ENCODE results near the gene SELENOM.

Gene SELENOM

DNA sequence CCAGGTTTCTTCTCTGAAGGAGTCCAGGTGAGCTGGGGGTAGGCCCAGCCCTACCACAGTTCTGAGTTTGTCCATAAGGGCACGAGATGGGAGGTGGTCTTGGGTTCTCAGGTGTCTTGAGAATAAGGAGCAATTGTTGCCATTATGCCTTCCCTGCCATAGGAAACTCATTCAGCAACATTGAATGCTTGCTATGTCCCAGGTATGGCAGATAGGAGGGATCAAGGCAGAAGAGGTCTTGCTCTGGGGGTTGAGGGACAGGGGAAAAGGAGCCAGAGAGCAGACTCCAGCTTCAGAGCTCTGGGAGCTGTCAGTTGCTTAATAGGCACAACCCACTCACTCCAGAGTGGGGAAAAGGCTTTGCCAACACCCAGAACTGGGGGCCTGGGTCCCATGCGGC is 4.3 kb downstream of the SELENOM start:
- H3K4me3 ChIP-seq (ENCODE audit: low read length) = no peak overlapping the region
- no peak for DNase-seq (ENCODE audit: low read depth)
- TF ChIP-seq, protein P1, sequence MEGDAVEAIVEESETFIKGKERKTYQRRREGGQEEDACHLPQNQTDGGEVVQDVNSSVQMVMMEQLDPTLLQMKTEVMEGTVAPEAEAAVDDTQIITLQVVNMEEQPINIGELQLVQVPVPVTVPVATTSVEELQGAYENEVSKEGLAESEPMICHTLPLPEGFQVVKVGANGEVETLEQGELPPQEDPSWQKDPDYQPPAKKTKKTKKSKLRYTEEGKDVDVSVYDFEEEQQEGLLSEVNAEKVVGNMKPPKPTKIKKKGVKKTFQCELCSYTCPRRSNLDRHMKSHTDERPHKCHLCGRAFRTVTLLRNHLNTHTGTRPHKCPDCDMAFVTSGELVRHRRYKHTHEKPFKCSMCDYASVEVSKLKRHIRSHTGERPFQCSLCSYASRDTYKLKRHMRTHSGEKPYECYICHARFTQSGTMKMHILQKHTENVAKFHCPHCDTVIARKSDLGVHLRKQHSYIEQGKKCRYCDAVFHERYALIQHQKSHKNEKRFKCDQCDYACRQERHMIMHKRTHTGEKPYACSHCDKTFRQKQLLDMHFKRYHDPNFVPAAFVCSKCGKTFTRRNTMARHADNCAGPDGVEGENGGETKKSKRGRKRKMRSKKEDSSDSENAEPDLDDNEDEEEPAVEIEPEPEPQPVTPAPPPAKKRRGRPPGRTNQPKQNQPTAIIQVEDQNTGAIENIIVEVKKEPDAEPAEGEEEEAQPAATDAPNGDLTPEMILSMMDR (conservative IDR thresholded peaks at IDR 0.05; ENCODE audit: low read depth, low read length) = no peak

DNA sequence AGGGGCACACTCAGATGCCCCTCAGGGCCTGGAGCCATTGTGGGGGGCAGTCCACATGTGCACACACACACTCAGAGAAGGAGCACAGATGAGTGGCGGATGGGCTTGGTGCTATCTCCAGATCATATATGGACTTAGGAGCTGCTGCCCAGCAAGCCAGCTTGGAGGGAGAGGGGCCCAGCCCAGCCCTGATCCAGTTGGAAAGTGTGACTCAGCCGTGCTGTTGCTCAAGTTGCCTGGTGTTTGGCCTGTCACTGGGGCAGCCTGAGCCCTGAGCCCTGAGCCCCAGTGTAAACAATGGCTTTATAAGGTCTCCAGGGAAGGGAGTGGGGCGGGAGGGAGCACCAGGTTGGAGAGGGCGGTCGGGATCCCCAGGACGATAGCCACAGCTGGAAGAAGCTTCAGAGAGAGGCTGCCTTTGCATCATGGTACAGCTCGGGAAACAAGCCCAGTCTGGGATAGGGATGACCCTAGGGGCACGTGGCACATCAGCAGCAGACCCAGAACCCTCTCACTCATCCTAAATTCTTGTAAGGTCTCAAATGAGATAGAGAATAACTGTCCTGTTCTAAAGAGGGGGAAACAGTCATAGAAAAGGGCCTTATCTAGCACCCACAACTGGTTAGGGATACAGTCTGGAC is 4.8 kb downstream of the SELENOM start:
- TF ChIP-seq, protein P1 (conservative IDR thresholded peaks at IDR 0.05; ENCODE audit: low read depth, low read length) = no peak
- DNase-seq (ENCODE audit: low read depth) = peak; percentile 61
- H3K4me3 ChIP-seq (ENCODE audit: low read length) = no peak overlapping the region

DNA sequence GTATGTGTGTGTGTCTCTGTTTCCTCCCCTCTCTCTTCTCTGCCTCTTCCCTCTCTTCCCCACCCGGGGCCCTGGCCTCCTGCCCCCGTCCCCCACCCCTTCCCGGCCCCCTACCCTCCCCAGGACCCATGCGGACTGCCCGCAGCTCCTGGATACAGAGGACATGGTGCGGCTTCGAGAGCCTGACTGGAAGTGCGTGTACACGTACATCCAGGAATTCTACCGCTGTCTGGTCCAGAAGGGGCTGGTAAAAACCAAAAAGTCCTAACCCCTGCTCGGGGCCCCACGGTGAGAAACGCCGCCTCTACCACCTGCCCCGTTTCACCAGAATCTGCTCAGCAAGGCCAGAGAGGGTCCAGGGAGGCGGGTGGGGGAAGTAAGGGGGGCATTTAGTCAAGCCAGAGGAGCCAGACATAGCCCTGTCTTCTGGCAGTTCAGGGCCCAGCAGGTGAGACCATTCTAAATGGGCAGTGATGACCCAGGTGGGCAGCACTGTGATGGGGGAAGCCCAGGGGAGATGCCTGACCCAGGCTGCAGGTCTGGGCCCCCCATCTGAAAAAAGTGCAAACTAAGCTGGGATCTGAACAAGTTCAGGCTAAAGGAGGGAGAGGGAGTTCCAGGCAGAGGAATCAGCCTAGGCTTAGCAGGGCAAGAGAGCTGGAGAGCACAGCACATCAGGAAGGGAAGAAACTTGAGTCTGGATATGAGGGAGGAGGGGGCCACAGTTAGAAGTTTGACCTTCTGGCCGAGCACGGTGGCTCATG is 6.4 kb downstream of the SELENOM start:
- no peak for DNase-seq (ENCODE audit: low read depth)
- no peak overlapping the region for H3K4me3 ChIP-seq (ENCODE audit: low read length)
- TF ChIP-seq, protein P1 (conservative IDR thresholded peaks at IDR 0.05; ENCODE audit: low read depth, low read length) = no peak

DNA sequence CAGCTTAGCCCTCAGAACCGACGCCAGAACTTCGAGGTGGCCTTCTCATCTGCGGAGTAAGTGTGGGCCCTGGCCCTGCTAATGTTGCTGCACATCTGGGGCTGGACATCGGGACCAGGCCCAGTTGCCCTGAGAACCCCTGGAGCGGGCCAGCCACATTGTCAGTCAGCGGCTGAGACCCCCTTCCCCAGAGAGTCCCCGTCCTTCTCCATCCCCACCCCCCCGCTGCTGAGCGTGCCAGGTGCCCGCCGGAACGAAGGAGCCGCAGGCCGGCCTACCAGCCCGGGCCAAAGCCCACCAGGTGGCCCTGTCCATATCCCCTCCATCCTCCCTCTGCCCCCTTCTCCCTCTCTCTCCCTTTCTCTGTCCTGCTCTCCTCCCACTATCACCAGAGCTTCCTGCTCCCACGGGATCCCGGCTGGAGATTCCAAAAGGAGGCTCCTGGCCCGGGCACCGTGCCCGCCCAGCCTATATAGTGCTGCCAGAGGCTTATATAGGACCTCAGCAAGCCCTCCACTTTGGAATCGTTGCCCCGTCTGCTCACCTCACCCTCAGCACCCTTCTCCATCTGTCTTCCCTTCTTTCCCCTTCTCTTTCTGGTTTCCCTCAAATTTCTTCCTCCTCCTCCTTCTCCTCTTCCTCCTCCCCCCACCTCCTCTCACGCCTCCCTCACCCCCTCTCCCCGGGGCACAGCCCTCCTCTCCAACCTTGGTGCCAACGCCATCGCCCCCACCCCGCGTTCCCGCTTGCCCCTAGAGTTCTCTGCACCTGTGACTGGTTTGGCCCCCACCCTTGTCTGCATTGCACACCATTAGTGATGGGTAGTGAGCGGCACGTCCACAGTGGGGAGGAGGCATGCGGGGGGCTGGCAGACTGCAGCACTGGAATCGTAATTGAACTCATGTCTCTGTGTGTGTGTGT is 7.3 kb downstream of the SELENOM start:
- no peak overlapping the region for H3K4me3 ChIP-seq (ENCODE audit: low read length)
- TF ChIP-seq, protein P1 (conservative IDR thresholded peaks at IDR 0.05; ENCODE audit: low read depth, low read length) = no peak
- DNase-seq (ENCODE audit: low read depth) = no peak

DNA sequence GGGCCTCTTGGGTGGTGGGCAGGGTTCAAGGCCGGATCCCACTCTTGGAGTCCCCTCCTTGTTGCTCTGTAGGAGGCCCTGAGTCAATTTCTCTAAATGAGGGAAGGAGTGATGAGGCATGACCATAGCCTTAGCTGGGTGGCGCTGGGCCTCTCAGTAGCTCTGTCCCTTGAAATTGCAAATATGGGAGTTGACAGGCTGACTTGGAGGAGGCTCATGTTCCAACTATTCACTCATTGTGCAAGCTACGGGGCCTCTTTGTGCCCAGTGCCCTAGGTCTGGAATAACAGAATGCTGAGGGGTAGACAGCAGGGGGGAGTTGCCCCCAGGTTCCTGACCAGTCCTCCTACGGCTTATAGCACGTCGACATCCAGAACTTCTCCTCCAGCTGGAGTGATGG is 8.0 kb downstream of the SELENOM start:
- no peak overlapping the region for H3K4me3 ChIP-seq (ENCODE audit: low read length)
- no peak for DNase-seq (ENCODE audit: low read depth)
- TF ChIP-seq, protein P1 (conservative IDR thresholded peaks at IDR 0.05; ENCODE audit: low read depth, low read length) = no peak

DNA sequence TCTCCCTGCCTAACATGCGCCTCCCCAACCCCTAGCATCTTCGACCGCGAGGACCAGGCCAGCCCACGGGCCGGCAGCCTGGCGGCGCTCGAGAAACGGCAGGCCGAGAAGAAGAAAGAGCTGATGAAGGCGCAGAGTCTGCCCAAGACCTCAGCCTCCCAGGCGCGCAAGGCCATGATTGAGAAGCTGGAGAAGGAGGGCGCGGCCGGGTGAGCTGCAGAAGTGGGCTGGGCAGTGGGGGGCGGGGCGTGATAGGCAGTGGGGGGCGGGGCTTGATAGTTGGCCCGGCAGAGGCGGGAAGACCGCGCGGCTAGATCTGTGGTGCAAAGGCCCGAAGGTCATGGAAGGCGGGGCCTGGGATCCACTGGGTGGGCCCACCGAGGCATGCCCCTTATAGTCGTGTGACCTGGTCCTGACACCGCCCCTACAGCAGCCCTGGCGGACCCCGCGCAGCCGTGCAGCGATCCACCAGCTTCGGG is 8.7 kb downstream of the SELENOM start:
- TF ChIP-seq, protein P1 (conservative IDR thresholded peaks at IDR 0.05; ENCODE audit: low read depth, low read length) = no peak
- H3K4me3 ChIP-seq (ENCODE audit: low read length) = no peak overlapping the region
- no peak for DNase-seq (ENCODE audit: low read depth)

All from retinal pigment epithelial cell (primary cell).